ENCODE results near the gene ZNF277.
A peak's percentile ranks its signal among the peaks of the same experiment; 100 is the strongest.

ZNF277 gene

GRCh38 chr7:112206238-112206990 lies at the start of gene ZNF277, which contains the start of gene DOCK4:
Gene ZNF277, plus strand, starts transcription at chr7:112206695. Its CDS starts 22 bp downstream, at chr7:112206717.
Gene DOCK4, minus strand, starts transcription at chr7:112206399. Its CDS starts 261 bp downstream, at chr7:112206138.
- peak; percentile 100 for DNase-seq

GRCh38 chr7:112157072-112157471 lies 49.4 kb upstream of the ZNF277 start:
- no peak for DNase-seq

GRCh38 chr7:112159351-112159750 lies 47.1 kb upstream of the ZNF277 start:
- no peak for DNase-seq

GRCh38 chr7:112160130-112160770 lies 46.2 kb upstream of the ZNF277 start:
- no peak for DNase-seq

GRCh38 chr7:112160771-112161150 lies 45.7 kb upstream of the ZNF277 start:
- no peak for DNase-seq

GRCh38 chr7:112161253-112162141 lies 45.0 kb upstream of the ZNF277 start:
- DNase-seq, result no peak

GRCh38 chr7:112162142-112162766 lies 44.2 kb upstream of the ZNF277 start:
- no peak for DNase-seq

GRCh38 chr7:112162784-112163506 lies 43.5 kb upstream of the ZNF277 start:
- no peak for DNase-seq

- no peak for DNase-seq
Measured at GRCh38 chr7:112167147-112167546, 39.3 kb upstream of the ZNF277 start.

- DNase-seq, result no peak
Measured at GRCh38 chr7:112168915-112169314, 37.6 kb upstream of the ZNF277 start.

- no peak for DNase-seq
Measured at GRCh38 chr7:112171673-112172072, 34.8 kb upstream of the ZNF277 start.

GRCh38 chr7:112172870-112173567 lies 33.5 kb upstream of the ZNF277 start:
- no peak for DNase-seq

GRCh38 chr7:112173568-112173905 lies 33.0 kb upstream of the ZNF277 start:
- DNase-seq, result no peak

GRCh38 chr7:112174192-112174591 lies 32.3 kb upstream of the ZNF277 start:
- no peak for DNase-seq

GRCh38 chr7:112176241-112176640 lies 30.3 kb upstream of the ZNF277 start:
- no peak for DNase-seq

GRCh38 chr7:112176693-112177415 lies 29.6 kb upstream of the ZNF277 start:
- DNase-seq, result no peak

- DNase-seq, result no peak
Measured at GRCh38 chr7:112180223-112180622, 26.3 kb upstream of the ZNF277 start.

- DNase-seq, result no peak
Measured at GRCh38 chr7:112182749-112183148, 23.7 kb upstream of the ZNF277 start.

- DNase-seq, result no peak
Measured at GRCh38 chr7:112183266-112183665, 23.2 kb upstream of the ZNF277 start.

GRCh38 chr7:112184455-112184854 lies 22.0 kb upstream of the ZNF277 start:
- DNase-seq, result no peak

Data from activated T-cell treated with anti-CD3 and anti-CD28 coated beads for 4 hours (primary cell).